LHCN-M2 (cell line): ENCODE results near the gene ZBTB34. TPM values are rescaled to one million over a fixed set of nuclear protein-coding genes. Genes with fewer than 3 reads are reported as not detected.

Experiments used
- DNase-seq: peaks from one replicate; pipeline ENCODE4 v3.0.0-alpha.2; 2012; ENCODE audit warnings: low read depth
- total RNA-seq: library from RNA; depleted of rRNA; stranded (reverse); fragments of >200 nt; gene quantifications from 2 replicates; pipeline ENCODE4 v1.2.3, GENCODE V29; 2014

The ZBTB34 gene
- total RNA-seq, 1 experiment from 2014 or later: 2.7 TPM

- no peak for DNase-seq
These were observed 16.1 kb downstream of the ZBTB34 start for GRCh38 chr9:126876531-126876930.

DNA sequence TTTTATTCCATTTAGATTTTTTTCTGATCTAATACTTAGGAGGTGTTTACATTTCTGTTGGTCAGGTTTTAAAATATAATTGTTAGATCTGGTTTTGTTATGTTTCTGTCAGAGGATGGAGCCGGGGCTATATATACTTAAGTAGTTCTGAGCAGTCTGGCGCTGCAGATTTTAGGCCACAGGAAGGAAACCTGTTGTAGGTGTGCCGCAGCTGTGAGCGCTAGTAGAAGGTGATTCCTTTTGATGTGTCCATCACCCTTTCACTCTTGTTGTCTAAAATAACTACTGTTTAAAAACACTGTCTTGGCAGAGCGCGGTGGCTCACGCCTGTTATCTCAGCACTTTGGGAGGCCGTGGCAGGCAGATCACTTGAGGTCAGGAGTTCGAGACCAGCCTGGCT lies 17.0 kb downstream of the ZBTB34 start:
- DNase-seq: no peak

GRCh38 chr9:126879288-126879687 lies 18.8 kb downstream of the ZBTB34 start:
- DNase-seq: no peak

- no peak for DNase-seq
These were observed 19.9 kb downstream of the ZBTB34 start for GRCh38 chr9:126880226-126880946.

DNA sequence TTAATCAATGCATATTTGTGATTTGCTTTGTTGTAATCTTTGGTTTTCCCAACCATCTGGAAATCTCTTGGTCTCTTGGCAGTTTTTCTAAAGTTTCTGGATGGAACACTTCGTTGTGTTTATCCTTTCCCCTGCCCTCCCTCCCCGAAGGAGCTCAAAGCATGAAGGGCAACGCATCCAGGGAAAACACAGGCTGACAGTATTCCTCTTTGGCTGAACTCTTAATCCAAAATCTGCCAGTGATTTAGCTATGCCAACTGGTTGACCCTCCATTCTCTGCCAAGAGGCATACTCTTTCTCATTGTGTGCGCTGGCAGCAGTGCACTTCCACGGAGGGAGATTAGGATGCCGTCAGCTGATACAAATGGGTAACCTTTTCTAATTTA lies 20.5 kb downstream of the ZBTB34 start:
- no peak for DNase-seq

DNA sequence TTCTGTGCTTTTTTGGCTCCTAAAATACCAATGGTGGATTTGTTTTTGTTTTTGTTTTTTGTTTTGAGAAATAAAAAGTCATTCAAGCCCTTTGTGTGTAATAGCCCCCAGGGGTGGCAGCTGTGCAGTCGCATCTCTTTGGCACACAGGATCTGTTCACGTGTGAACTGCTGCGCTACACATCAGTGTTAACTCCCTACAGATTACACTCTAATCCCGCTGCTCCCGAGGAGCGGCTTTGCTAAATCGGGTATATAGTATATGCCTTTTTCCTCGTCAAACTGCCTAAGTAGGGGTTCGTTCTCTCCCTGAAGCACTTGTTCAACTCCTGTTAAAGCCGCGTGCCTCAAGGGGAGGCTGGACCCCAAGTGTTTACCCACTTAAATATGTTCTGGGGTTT lies 22.3 kb downstream of the ZBTB34 start:
- no peak for DNase-seq

DNA sequence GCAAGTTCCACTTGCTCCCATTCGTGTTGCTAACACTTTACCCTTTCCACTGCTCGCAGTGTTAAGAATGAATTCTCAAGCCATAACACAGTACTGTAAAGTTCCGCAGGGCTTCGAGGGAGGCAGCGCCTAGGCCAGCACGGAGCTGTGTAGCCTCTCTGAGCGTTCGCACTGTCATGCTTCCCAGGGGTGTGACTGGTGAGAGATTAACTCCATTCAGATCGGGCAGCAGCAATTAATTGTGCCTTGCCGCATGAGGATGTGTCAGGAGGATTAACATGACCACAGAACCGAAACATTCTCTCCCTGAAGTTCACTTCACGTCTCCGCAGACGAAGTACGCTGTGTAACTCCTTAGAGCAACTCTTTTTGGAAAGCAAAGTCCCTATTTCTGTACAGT lies 23.2 kb downstream of the ZBTB34 start:
- DNase-seq: no peak

DNA sequence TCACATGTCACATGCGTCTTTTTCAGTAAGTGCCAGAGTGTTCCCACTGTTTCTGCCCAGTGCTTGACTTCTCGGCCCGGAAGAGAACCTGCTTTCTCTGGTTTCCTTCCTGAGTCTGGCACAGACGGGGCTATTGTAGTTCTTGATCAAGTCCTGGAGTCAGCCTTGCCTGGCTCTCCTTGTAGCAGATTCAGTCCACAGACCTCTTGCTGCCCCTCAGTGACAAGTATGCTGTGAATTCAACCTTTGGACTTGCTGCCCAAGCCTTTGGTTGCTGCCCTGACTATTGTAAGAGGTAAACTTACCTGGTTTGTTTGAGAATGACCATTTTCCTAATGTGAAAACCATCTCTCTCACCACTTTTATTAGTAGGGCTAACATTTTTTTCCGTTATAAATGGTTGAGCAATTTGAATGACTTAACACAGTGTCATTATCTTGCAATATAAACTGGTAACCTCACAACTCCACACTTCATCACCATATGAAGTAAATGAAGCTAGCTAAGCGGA lies 24.7 kb downstream of the ZBTB34 start:
- DNase-seq: no peak

GRCh38 chr9:126886034-126886822 lies 25.8 kb downstream of the ZBTB34 start:
- DNase-seq: no peak

- DNase-seq: no peak
These were observed 26.5 kb downstream of the ZBTB34 start for GRCh38 chr9:126886897-126887296.

DNA sequence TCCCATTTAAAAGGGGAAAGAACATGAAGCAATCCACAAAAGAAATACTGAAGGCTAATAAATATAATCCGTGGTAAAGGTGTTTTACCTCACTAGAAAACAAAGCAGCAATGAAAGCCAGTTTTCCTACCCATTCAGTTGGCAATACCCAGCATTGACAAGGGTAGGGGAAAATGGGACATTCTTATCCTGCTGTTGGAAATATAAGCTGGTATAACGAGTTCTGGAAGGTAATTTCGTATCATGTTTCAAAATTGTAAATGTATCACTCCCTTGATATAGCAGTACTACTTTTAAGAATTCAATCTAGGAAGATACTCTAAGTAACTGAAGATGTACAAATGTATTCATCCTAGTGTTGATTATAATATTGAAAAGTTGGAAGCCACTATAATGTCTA lies 31.2 kb downstream of the ZBTB34 start:
- no peak for DNase-seq

DNA sequence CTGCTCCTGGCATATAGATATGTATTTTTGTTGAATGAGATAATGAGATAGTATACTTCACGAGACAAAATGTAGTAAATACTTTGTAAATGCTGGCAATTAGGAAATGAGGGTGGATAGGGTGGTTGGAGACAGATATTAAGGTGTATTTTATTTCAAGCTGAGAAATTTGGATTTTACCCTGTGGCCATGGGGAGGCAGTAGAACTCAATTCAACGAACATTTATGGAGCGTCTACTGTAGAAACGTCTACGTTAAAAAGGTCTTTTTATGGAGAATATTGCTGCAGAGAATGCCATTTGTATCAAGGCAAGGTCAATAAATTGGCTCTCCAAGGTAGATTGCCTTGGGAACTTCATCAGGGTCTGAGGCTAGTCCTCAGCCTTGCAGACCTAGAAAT lies 32.6 kb downstream of the ZBTB34 start:
- no peak for DNase-seq

DNA sequence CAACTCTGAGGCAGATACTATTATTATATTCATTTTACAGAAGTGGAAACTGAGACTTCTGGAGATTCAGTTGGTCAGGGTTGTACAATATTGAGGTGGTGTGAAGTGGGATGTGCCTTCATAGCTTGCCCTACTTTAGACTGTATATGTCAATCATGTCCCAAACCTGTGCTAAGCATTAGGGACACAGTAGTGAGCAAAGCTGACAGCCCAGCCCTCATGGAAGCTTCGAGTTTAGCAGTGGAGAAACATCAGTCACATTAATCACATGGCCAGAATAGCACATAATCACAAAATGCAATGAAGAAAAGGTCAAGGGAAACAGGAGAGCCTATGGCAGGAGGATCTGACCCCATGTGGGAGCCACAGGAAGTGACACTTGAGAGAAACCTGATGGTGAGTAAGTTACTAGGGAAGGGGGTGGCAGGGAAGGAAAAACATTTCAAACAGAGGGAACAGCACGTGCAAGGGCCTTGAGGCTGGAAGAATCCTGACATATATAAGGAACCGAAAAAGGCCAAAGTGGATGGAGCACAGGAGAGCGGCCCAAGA lies 33.7 kb downstream of the ZBTB34 start:
- no peak for DNase-seq

GRCh38 chr9:126902210-126902609 lies 41.8 kb downstream of the ZBTB34 start:
- DNase-seq: no peak

DNA sequence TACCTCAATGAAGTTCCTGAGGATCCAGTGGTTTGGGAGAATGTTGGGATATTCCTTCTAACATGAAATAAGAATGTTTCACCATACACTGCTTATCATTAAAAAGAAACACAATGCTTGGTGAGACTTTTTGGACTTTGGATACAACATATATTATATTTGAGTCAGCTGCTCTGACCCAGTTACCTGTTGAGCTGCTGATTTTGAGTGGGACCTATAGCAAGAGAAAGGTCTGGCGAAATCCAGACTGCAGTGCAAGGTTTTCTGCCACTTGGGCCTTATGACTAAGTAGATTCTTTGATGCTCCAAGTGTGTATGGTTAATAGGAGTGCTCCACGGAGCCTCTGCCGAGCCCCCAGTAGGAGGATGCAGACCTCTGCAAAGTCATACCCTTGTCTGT lies 44.1 kb downstream of the ZBTB34 start:
- DNase-seq: no peak

GRCh38 chr9:126906091-126906490 lies 45.7 kb downstream of the ZBTB34 start:
- DNase-seq: no peak

DNA sequence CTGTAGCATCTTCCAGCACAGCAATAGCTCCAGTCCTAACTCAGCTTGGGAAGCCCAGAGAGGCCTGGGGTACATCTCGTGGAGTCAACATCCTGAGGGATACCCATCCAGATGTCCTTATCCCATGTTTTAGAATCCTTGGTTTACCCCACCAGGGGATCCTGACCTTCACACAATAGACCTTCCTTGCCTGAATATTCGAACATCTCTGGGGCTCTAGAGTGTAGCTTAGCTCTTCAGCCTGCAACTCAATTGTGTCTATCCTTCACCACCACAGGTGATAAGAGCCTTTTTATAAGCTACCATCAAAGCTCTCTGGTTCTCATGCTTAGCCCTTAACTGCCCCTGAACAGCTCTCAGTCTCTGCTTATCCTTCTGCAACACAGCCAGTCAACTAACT lies 46.6 kb downstream of the ZBTB34 start:
- no peak for DNase-seq

DNA sequence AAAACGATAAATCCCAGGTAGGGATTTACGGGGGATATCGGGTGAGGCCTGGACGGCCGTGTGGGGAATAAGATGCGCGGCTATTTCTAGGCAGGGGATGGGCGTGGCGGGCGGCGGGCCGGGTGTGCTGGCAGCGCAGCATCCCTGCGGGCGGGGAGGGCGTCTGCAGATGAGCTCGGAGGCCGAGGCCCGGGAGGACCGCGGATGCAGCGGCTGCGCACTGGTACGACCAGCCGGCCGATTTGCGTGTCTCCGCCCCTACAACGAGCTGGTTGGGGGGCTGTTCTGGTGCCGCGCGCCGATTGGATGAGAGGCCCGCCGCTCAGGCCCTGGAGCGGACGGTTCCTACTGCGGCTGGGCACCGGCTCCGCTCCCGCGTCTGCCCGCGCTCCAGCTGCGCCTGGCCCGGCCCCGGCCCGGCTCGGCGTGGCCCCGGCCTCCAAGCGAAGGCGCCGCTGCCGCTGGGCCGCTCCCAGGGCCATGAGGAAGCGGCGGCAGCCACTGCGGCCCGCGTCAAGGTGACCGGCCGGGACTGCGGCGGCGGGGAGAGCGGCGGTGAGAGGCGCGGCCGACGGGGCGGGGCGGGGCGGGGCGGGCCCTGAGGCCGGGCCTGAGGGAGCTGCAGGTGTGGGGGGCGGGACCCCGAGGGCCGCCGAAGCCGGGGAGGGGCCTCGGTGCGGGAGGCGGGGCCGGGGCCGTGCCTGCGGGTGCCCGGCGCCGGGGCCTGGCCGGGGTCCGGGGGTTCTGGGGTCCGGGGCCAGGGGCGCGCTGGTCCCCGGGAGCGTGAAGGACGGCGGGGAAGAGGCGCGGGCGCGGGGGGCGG lies 54.2 kb downstream of the ZBTB34 start, which contains the start of gene RALGPS1:
Gene RALGPS1, plus strand, starts transcription at position 325 of the 823 bp plus-strand sequence. CDS start 47,508 bp downstream, outside the sequence.
- DNase-seq: peak; percentile 88

- DNase-seq: no peak
These were observed 54.9 kb downstream of the ZBTB34 start for GRCh38 chr9:126915281-126915816.

DNA sequence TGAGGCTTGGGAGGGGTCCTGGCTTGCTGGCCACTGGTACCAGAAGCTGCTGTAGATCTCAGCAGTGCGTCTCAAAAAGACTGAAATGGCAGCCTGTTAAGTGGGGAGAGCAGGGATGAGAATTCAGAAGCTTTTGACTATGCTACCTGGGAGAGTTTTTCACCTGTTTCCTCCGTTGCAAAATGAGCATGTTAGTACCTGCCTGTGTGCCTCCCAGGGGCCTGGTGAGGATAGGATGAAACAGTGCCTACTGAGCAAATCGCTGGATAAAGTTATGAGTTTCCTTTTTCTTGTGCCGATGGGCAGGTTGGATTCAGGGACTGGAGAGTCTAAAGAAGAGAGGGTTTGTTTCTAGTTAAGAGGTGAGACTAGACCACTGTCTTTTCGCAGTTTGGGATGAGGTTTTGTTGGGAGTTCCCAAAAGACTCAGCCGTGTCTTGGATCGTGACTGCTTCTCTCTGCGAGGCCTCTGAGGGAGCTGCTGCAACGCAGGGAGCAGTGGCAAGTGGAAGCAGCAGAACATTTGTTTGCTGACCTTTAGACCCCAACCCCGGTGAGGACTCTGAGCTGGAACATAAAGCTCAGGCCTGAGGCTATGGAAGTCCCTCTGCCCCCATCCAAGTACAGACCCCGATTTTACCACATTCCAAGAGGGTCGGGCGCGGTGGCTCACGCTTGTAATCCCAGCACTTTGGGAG lies 55.6 kb downstream of the ZBTB34 start:
- no peak for DNase-seq

DNA sequence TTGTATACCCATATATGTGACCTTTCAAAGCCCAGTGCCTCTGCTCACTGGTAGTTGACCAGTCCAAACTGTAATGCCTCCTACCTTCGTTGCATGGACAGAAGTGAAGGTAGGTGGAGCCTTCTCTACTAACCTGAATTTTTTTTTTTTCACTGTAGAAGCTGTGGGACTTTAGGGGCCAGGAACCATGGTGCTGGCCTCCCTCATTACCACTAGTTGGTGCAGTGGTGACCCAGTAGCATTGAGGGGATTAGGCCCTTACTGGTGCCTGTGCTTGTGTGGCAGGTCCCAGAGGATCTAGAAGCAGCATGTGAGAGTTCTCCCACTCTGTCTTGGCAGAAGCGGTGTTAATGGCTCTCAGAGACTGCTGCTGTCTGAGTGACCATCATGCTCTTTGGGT lies 56.5 kb downstream of the ZBTB34 start:
- no peak for DNase-seq
